Measurements from ENCODE around the gene RCN2.

The RCN2 gene

GRCh38 chr15:76991048-76991447, 59.5 kb downstream of the RCN2 start:
- no peak for DNase-seq (ENCODE audit: insufficient read length, low spot score)
- no peak for FAIRE-seq

GRCh38 chr15:76991741-76992645, 60.4 kb downstream of the RCN2 start:
- FAIRE-seq (no peak), DNase-seq (ENCODE audit: insufficient read length, low spot score) (no peak)
- no peak for TF ChIP-seq CTCF (IDR thresholded peaks at IDR 0.05; ENCODE audit: insufficient read depth, missing control alignments)

More at GRCh38 chr15:76991048-76991447, 59.5 kb downstream of the RCN2 start:
- TF ChIP-seq CTCF (IDR thresholded peaks at IDR 0.05; ENCODE audit: insufficient read depth, missing control alignments) = no peak

- TF ChIP-seq CTCF (IDR thresholded peaks at IDR 0.05; ENCODE audit: insufficient read depth, missing control alignments) = no peak
- FAIRE-seq (no peak), DNase-seq (ENCODE audit: insufficient read length, low spot score) (no peak)
These were observed 61.7 kb downstream of the RCN2 start for GRCh38 chr15:76993114-76993725.

GRCh38 chr15:76994001-76994400, 62.5 kb downstream of the RCN2 start:
- FAIRE-seq = no peak
- no peak for TF ChIP-seq CTCF (IDR thresholded peaks at IDR 0.05; ENCODE audit: insufficient read depth, missing control alignments)
- DNase-seq (ENCODE audit: insufficient read length, low spot score) = no peak

GRCh38 chr15:76994496-76994895, 62.9 kb downstream of the RCN2 start:
- FAIRE-seq (no peak), DNase-seq (ENCODE audit: insufficient read length, low spot score) (no peak)
- TF ChIP-seq CTCF (IDR thresholded peaks at IDR 0.05; ENCODE audit: insufficient read depth, missing control alignments) = no peak

GRCh38 chr15:76994971-76995945, 63.7 kb downstream of the RCN2 start, which contains the start of gene PSTPIP1:
Gene PSTPIP1, plus strand, starts transcription at chr15:76995126. Its CDS starts 448 bp downstream, at chr15:76995574.
- DNase-seq (ENCODE audit: insufficient read length, low spot score) = no peak
- no peak for FAIRE-seq
- no peak for TF ChIP-seq CTCF (IDR thresholded peaks at IDR 0.05; ENCODE audit: insufficient read depth, missing control alignments)

Measured in D721Med (cell line).